CD14-positive monocyte (primary cell): ENCODE measurements around the gene DNAJC16. TPM values are rescaled to one million over a fixed set of nuclear protein-coding genes. Genes with fewer than 3 reads are reported as not detected.

Source experiments
- DNase-seq, 3 donors: peaks; one replicate each; pipeline ENCODE4 v3.0.0-alpha.2; 2011 to 2022
- H2AFZ ChIP-seq: 2 replicates; pipeline ENCODE4 v1.6.0; 2012; ENCODE audit warnings: mild to moderate bottlenecking, low read depth, low read length, inconsistent platforms; ENCODE audit not compliant: insufficient read depth, poor library complexity, severe bottlenecking
- H3K27ac ChIP-seq, 2 donors: 1 replicate in 1 of 2; 2 replicates in 1 of 2; pipeline ENCODE4 v1.5.1; 2012 to 2013; ENCODE audit warnings: low read length in 2 of 2, control low read depth in 1 of 2, inconsistent platforms in 1 of 2, low read depth in 1 of 2, mild to moderate bottlenecking in 1 of 2
- H3K27me3 ChIP-seq, 2 donors: one replicate each; pipeline versions ENCODE4 v1.6.0 to v1.6.1; 2011 to 2013; ENCODE audit warnings: low read length in 2 of 2; ENCODE audit not compliant: control insufficient read depth in 2 of 2, insufficient read depth in 2 of 2
- H3K36me3 ChIP-seq, 2 donors: replicated peaks in 1 of 2; 1 replicate in 1 of 2; 2 replicates in 1 of 2; pipeline versions ENCODE4 v1.5.1 to v1.6.1; 2012 to 2013; ENCODE audit warnings: low read length in 2 of 2, control low read depth in 1 of 2, inconsistent platforms in 1 of 2, mild to moderate bottlenecking in 1 of 2; ENCODE audit not compliant: insufficient read depth in 2 of 2, control insufficient read depth in 1 of 2
- H3K4me1 ChIP-seq, 2 donors: 1 replicate in 1 of 2; 2 replicates in 1 of 2; pipeline versions ENCODE4 v1.5.1 to v1.6.1; 2012 to 2013; ENCODE audit warnings: low read length in 2 of 2, control low read depth in 1 of 2, inconsistent platforms in 1 of 2, mild to moderate bottlenecking in 1 of 2, moderate library complexity in 1 of 2; ENCODE audit not compliant: insufficient read depth in 2 of 2, control insufficient read depth in 1 of 2
- H3K4me2 ChIP-seq: replicated peaks from 2 replicates; pipeline ENCODE3; 2012; ENCODE audit warnings: low read length, moderate library complexity, mild to moderate bottlenecking; ENCODE audit not compliant: poor library complexity, severe bottlenecking; ENCODE audit errors: extremely low read depth
- H3K4me3 ChIP-seq, 3 experiments: fragments of 200-600 bp in 1 of 3; sonication (generic) in 1 of 3; replicated peaks in 1 of 3; 1 replicate in 2 of 3; 2 replicates in 1 of 3; pipeline ENCODE4 v1.5.1; 2011 to 2013; ENCODE audit warnings: low read length in 3 of 3, mild to moderate bottlenecking in 3 of 3, control low read depth in 2 of 3, low read depth in 2 of 3, inconsistent platforms in 1 of 3, moderate library complexity in 1 of 3
- H3K79me2 ChIP-seq: 2 replicates; pipeline ENCODE4 v1.6.0; 2012; ENCODE audit warnings: mild to moderate bottlenecking, control low read depth, inconsistent platforms, low read length, moderate library complexity; ENCODE audit not compliant: insufficient read depth
- H3K9ac ChIP-seq: 2 replicates; pipeline ENCODE4 v1.6.0; 2017; ENCODE audit warnings: low read length, mild to moderate bottlenecking; ENCODE audit not compliant: insufficient read depth, poor library complexity, severe bottlenecking
- H3K9me3 ChIP-seq, 2 donors: replicated peaks in 1 of 2; 1 replicate in 1 of 2; 2 replicates in 1 of 2; pipeline versions ENCODE4 v1.5.1 to v1.6.1; 2012 to 2013; ENCODE audit warnings: low read length in 2 of 2, control low read depth in 1 of 2; ENCODE audit not compliant: control insufficient read depth in 1 of 2, insufficient read depth in 1 of 2
- H4K20me1 ChIP-seq: 2 replicates; pipeline ENCODE4 v1.6.0; 2012; ENCODE audit warnings: mild to moderate bottlenecking, low read length, control low read depth, moderate library complexity; ENCODE audit not compliant: insufficient read depth
- H3K27ac Mint-ChIP-seq, 7 donors: one replicate each; pipeline ENCODE4 v1.8.0; 2020; ENCODE audit warnings: mild to moderate bottlenecking in 7 of 7, mixed read lengths in 7 of 7, moderate library complexity in 6 of 7, inconsistent platforms in 2 of 7
- H3K27me3 Mint-ChIP-seq, 3 donors: one replicate each; pipeline ENCODE4 v1.8.0; 2021 to 2022; ENCODE audit warnings: low read depth in 3 of 3, mild to moderate bottlenecking in 3 of 3, mixed read lengths in 3 of 3, moderate library complexity in 3 of 3, inconsistent platforms in 1 of 3
- H3K36me3 Mint-ChIP-seq, 2 donors: one replicate each; pipeline ENCODE4 v1.8.0; 2020; ENCODE audit warnings: mixed read lengths in 2 of 2, inconsistent platforms in 1 of 2, mild to moderate bottlenecking in 1 of 2
- H3K4me1 Mint-ChIP-seq: one replicate; pipeline ENCODE4 v1.8.0; 2020; ENCODE audit warnings: mild to moderate bottlenecking, mixed read lengths
- H3K4me3 Mint-ChIP-seq, 2 donors: one replicate each; pipeline ENCODE4 v1.8.0; 2020; ENCODE audit warnings: mild to moderate bottlenecking in 2 of 2, mixed read lengths in 2 of 2, moderate library complexity in 1 of 2
- H3K9me3 Mint-ChIP-seq, 7 donors: one replicate each; pipeline ENCODE4 v1.8.0; 2020 to 2022; ENCODE audit warnings: mixed read lengths in 7 of 7, mild to moderate bottlenecking in 6 of 7, moderate library complexity in 6 of 7, inconsistent platforms in 2 of 7
- WGBS: methylation state at CpG from one replicate; pipeline ENCODE4 v1.1.5; 2013; ENCODE audit warnings: missing lambda C conversion rate; ENCODE audit not compliant: insufficient coverage; 5-methylcytosine and 5-hydroxymethylcytosine counted together
- intact Hi-C, 2 donors: fragments of 100-400 bp; cut with micrococcal nuclease; formaldehyde crosslinking; loops; one replicate each; pipeline versions ENCODE4 v1.15.0 to v1.15.1; 2023
- polyA plus RNA-seq, 3 donors: library from polyadenylated mRNA; depleted of rRNA in 1 of 3; unstranded in 2 of 3; stranded (reverse) in 1 of 3; fragments of 300-500 nt in 2 of 3; fragments of >200 nt in 1 of 3; fragmentation: Illumina TruSeq in 2 of 3; gene quantifications; 1 replicate in 2 of 3; 2 replicates in 1 of 3; pipeline ENCODE4 v1.2.3, GENCODE V29; 2012 to 2021
- TF ChIP-seq, protein P1 (sequence below): fragments of 200-600 bp; IDR thresholded peaks from one replicate; pipeline ENCODE4 v1.8.0; 2022; ENCODE audit warnings: antibody characterized with exemption, mild to moderate bottlenecking

DNAJC16 gene
- polyA plus RNA-seq, 3 donors, result 5.4 to 7.8 (median 6.3) TPM

DNA sequence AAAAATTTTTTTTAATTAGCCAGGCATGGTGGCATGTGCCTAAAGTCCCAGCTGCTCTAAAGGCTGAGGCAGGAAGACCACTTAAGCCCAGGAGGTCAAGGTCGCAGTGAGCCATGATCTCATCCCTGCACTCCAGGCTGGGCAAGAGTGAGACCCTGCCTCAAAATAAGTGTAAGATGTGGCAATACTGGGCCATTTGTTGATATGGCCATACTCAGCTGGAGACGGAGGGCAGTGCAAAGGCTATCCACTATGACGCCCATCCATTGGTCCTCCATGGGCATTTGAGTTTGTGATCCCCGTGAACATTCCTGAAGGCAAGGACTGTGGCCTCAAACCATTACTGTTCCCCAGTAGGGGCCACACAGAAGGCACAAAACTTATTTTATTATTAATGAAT, 4.1 kb upstream of the DNAJC16 start:
- no peak overlapping the region for H3K27ac ChIP-seq
- Mint-ChIP-seq H3K36me3 (peaks cover 10 to 13% of the 10 kb centered on the region in 2 donors), H3K27me3 (peaks cover 0 to 4% (median 0%) of the 10 kb centered on the region in 3 donors), H3K4me3 (no peak overlapping the region), H3K4me1 (peaks cover 36% of the 10 kb centered on the region), H3K9me3 (peaks cover 0 to 1% (median 0%) of the 10 kb centered on the region in 7 donors), H3K27ac (peak overlapping the region in 5 of 7 donors; percentile 66 to 99 (median 98))
- TF ChIP-seq, protein P1, sequence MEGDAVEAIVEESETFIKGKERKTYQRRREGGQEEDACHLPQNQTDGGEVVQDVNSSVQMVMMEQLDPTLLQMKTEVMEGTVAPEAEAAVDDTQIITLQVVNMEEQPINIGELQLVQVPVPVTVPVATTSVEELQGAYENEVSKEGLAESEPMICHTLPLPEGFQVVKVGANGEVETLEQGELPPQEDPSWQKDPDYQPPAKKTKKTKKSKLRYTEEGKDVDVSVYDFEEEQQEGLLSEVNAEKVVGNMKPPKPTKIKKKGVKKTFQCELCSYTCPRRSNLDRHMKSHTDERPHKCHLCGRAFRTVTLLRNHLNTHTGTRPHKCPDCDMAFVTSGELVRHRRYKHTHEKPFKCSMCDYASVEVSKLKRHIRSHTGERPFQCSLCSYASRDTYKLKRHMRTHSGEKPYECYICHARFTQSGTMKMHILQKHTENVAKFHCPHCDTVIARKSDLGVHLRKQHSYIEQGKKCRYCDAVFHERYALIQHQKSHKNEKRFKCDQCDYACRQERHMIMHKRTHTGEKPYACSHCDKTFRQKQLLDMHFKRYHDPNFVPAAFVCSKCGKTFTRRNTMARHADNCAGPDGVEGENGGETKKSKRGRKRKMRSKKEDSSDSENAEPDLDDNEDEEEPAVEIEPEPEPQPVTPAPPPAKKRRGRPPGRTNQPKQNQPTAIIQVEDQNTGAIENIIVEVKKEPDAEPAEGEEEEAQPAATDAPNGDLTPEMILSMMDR, result no peak
- H3K9ac ChIP-seq, result no peak overlapping the region
- no peaks in the 10 kb centered on the region for H4K20me1 ChIP-seq
- H3K4me1 ChIP-seq, result peaks cover 31 to 32% of the 10 kb centered on the region in 2 donors
- H3K36me3 ChIP-seq, result peaks cover 2 to 9% of the 10 kb centered on the region in 2 donors
- peaks cover 22% of the 10 kb centered on the region for H3K79me2 ChIP-seq
- no peak for DNase-seq
- intact Hi-C loops, result loop anchor here in 1 of 2 donors (5.0 kb wide), 2 partner anchors 110 to 845 kb away; partner anchors contain the start of gene SZRD1
- no peak overlapping the region for H2AFZ ChIP-seq
- H3K4me2 ChIP-seq, result no peak overlapping the region
- WGBS, result 94% methylated on average over 4 of the region's 4 CpGs
- no peaks in the 10 kb centered on the region for H3K27me3 ChIP-seq
- H3K9me3 ChIP-seq, result no peaks in the 10 kb centered on the region
- peak overlapping the region in 1 of 3 experiments; percentile 90 for H3K4me3 ChIP-seq

DNA sequence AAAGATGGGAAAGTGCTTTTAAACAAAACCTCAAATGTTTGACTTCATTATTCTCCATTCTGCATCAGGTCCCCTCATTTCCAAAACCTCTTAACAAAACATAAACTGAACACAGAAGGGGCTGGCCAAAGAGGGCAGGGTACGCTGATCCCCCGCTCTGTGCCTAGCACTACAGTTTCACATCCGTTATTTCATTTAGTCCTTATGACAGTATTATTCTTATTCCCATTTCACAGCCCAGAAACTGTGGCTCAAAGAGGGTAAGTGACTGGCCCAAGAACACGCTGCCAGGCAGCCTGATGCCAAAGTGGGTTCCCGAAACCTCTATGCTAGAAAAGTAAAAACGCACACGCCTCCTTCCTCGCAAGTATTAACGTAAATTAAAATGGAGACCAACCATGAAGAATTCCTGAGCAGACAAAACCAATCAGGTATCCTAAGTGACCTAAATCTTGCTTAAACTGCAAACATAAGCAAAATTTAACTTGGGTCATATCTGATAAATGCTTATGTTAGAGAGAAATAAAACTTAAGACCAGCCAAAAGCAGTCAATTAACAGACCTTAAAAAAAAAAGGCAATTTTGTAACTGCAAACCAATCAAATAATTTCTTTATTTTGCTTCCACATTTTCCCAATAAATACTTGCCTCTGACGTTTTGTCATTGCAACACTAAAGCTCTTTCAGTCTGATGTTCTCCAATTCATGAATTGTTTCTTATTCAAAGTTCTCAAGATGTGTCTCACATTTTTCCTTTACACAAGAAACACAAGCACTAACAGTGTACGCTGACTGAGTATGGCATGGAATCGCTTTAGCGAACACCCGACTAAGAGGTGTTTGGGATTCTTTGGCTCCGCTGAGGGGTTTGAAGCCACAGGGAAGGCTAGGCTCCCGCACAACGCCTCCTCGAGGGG, 3.3 kb upstream of the DNAJC16 start:
- peaks cover 3 to 5% of the 10 kb centered on the region in 2 donors for H3K36me3 Mint-ChIP-seq
- Histone ChIP-seq H3K79me2 (peaks cover 30% of the 10 kb centered on the region), H3K4me1 (peaks cover 32 to 37% of the 10 kb centered on the region in 2 donors), H3K4me2 (peak overlapping the region; percentile 82), H3K27ac (peak overlapping the region; percentile 74 to 94), H3K4me3 (peak overlapping the region; percentile 59 to 99 (median 90)), H4K20me1 (no peaks in the 10 kb centered on the region), H3K9ac (peak overlapping the region; percentile 76), H2AFZ (peak overlapping the region; percentile 54), H3K36me3 (peaks cover 0 to under 1% of the 10 kb centered on the region in 2 donors), H3K9me3 (no peaks in the 10 kb centered on the region), H3K27me3 (no peaks in the 10 kb centered on the region)
- TF ChIP-seq, protein P1, result no peak
- peak overlapping the region; percentile 82 to 91 for H3K4me3 Mint-ChIP-seq
- intact Hi-C loops, result loop anchor here in 1 of 2 donors (5.0 kb wide), 2 partner anchors 111 to 844 kb away; partner anchors contain the start of gene SZRD1
- H3K27ac Mint-ChIP-seq, result peak overlapping the region; percentile 98 to 99 (median 99)
- peaks cover 0 to 1% (median 0%) of the 10 kb centered on the region in 7 donors for H3K9me3 Mint-ChIP-seq
- H3K27me3 Mint-ChIP-seq, result peaks cover 0 to 3% (median 0%) of the 10 kb centered on the region in 3 donors
- peak; percentile 26 to 57 (median 54) for DNase-seq
- 38% methylated on average over 11 of the region's 18 CpGs for WGBS
- peaks cover 41% of the 10 kb centered on the region for H3K4me1 Mint-ChIP-seq
